GM18498 (cell line): ENCODE results near the gene KRTAP5-10.
"Not testable (repeated sequence)": the region's sequence is repeated elsewhere in the genome, so short reads cannot be mapped to it uniquely, and the experiment has no call there.

Source experiments
- ATAC-seq: cut with Tn5 transposase; IDR thresholded peaks from one replicate; pipeline ENCODE4 v1.9.1; 2021; ENCODE audit warnings: mild to moderate bottlenecking, moderate library complexity; ENCODE audit not compliant: unreplicated experiment

KRTAP5-10 gene

GRCh38 chr11:71607520-71608216 is 42.3 kb downstream of the KRTAP5-10 start:
- not testable (repeated sequence) for ATAC-seq

- ATAC-seq, result not testable (repeated sequence)
Observed at GRCh38 chr11:71608272-71608671, 42.9 kb downstream of the KRTAP5-10 start.

- ATAC-seq, result not testable (repeated sequence)
Observed at GRCh38 chr11:71611218-71611910, 46.0 kb downstream of the KRTAP5-10 start.

GRCh38 chr11:71613931-71614330 is 48.6 kb downstream of the KRTAP5-10 start:
- ATAC-seq, result not testable (repeated sequence)

- not testable (repeated sequence) for ATAC-seq
Observed at GRCh38 chr11:71614366-71614917, 49.1 kb downstream of the KRTAP5-10 start.

GRCh38 chr11:71615003-71615402 is 49.6 kb downstream of the KRTAP5-10 start:
- not testable (repeated sequence) for ATAC-seq
